Stimulated activated memory B cell treated with anti-CD40 and anti-IgM and Interleukin-4, amounts not matched to agents 10 μg/mL and 1 μg/mL and 100 μg/mL, for 72 hours (primary cell): ENCODE measurements around the gene YPEL5.

Source experiments
- ATAC-seq: fragments of 150-1000 bp; cut with Tn5 transposase; 2 replicates; pipeline ENCODE4 v1.10.0; 2021
- H3K27ac Mint-ChIP-seq: one replicate; pipeline ENCODE4 v1.8.0; 2022; ENCODE audit warnings: mild to moderate bottlenecking, mixed read lengths
- H3K27me3 Mint-ChIP-seq: one replicate; pipeline ENCODE4 v1.8.0; 2022; ENCODE audit warnings: mixed read lengths
- H3K36me3 Mint-ChIP-seq: one replicate; pipeline ENCODE4 v1.8.0; 2022; ENCODE audit warnings: mixed read lengths
- H3K4me1 Mint-ChIP-seq: one replicate; pipeline ENCODE4 v1.8.0; 2022; ENCODE audit warnings: mixed read lengths
- H3K4me3 Mint-ChIP-seq: one replicate; pipeline ENCODE4 v1.8.0; 2022; ENCODE audit warnings: mild to moderate bottlenecking, moderate library complexity, mixed read lengths
- H3K9me3 Mint-ChIP-seq: one replicate; pipeline ENCODE4 v1.8.0; 2022; ENCODE audit warnings: mixed read lengths

The YPEL5 gene

GRCh38 chr2:30148850-30149249 is 2.0 kb downstream of the YPEL5 start:
- Mint-ChIP-seq H3K4me3 (peak overlapping the region; percentile 84), H3K9me3 (no peaks in the 10 kb centered on the region), H3K4me1 (peaks cover 61% of the 10 kb centered on the region), H3K27me3 (no peaks in the 10 kb centered on the region), H3K36me3 (peaks cover 34% of the 10 kb centered on the region), H3K27ac (peak overlapping the region; percentile 98)
- ATAC-seq, result no peak

- peak overlapping the region; percentile 98 for H3K27ac Mint-ChIP-seq
- H3K4me1 Mint-ChIP-seq, result peaks cover 65% of the 10 kb centered on the region
- peak overlapping the region; percentile 84 for H3K4me3 Mint-ChIP-seq
- no peaks in the 10 kb centered on the region for H3K9me3 Mint-ChIP-seq
- H3K27me3 Mint-ChIP-seq, result no peaks in the 10 kb centered on the region
- no peak for ATAC-seq
- peaks cover 38% of the 10 kb centered on the region for H3K36me3 Mint-ChIP-seq
These were observed 2.7 kb downstream of the YPEL5 start for GRCh38 chr2:30149513-30149912.

GRCh38 chr2:30149976-30150375 is 3.2 kb downstream of the YPEL5 start:
- Mint-ChIP-seq H3K4me3 (peak overlapping the region; percentile 70), H3K27ac (peak overlapping the region; percentile 98), H3K9me3 (no peaks in the 10 kb centered on the region), H3K36me3 (peaks cover 38% of the 10 kb centered on the region), H3K27me3 (no peaks in the 10 kb centered on the region), H3K4me1 (peaks cover 70% of the 10 kb centered on the region)
- ATAC-seq, result no peak

GRCh38 chr2:30150786-30151185 is 4.0 kb downstream of the YPEL5 start:
- peak overlapping the region; percentile 98 for H3K27ac Mint-ChIP-seq
- ATAC-seq, result no peak

GRCh38 chr2:30152385-30152784 is 5.6 kb downstream of the YPEL5 start:
- ATAC-seq, result no peak
- Mint-ChIP-seq H3K9me3 (no peaks in the 10 kb centered on the region), H3K27ac (no peak overlapping the region)

More at GRCh38 chr2:30150786-30151185, 4.0 kb downstream of the YPEL5 start:
- Mint-ChIP-seq H3K36me3 (peaks cover 39% of the 10 kb centered on the region), H3K9me3 (no peaks in the 10 kb centered on the region), H3K4me1 (peaks cover 73% of the 10 kb centered on the region), H3K27me3 (no peaks in the 10 kb centered on the region), H3K4me3 (peak overlapping the region; percentile 70)

GRCh38 chr2:30155202-30155601 is 8.4 kb downstream of the YPEL5 start:
- peaks cover 51% of the 10 kb centered on the region for H3K36me3 Mint-ChIP-seq
- H3K9me3 Mint-ChIP-seq, result no peaks in the 10 kb centered on the region
- H3K4me1 Mint-ChIP-seq, result peaks cover 79% of the 10 kb centered on the region
- no peak overlapping the region for H3K4me3 Mint-ChIP-seq
- no peaks in the 10 kb centered on the region for H3K27me3 Mint-ChIP-seq
- peak overlapping the region; percentile 58 for H3K27ac Mint-ChIP-seq
- peak; percentile 39 for ATAC-seq

More at GRCh38 chr2:30152385-30152784, 5.6 kb downstream of the YPEL5 start:
- Mint-ChIP-seq H3K4me3 (no peak overlapping the region), H3K27me3 (no peaks in the 10 kb centered on the region), H3K36me3 (peaks cover 53% of the 10 kb centered on the region), H3K4me1 (peaks cover 80% of the 10 kb centered on the region)

GRCh38 chr2:30155889-30156658 is 9.3 kb downstream of the YPEL5 start:
- H3K4me3 Mint-ChIP-seq, result no peak overlapping the region
- peaks cover 74% of the 10 kb centered on the region for H3K4me1 Mint-ChIP-seq
- peak overlapping the region; percentile 58 for H3K27ac Mint-ChIP-seq
- H3K27me3 Mint-ChIP-seq, result no peaks in the 10 kb centered on the region
- H3K9me3 Mint-ChIP-seq, result no peaks in the 10 kb centered on the region
- ATAC-seq, result no peak
- peaks cover 60% of the 10 kb centered on the region for H3K36me3 Mint-ChIP-seq

- H3K27me3 Mint-ChIP-seq, result no peaks in the 10 kb centered on the region
- H3K4me1 Mint-ChIP-seq, result peaks cover 71% of the 10 kb centered on the region
- H3K9me3 Mint-ChIP-seq, result no peaks in the 10 kb centered on the region
- H3K27ac Mint-ChIP-seq, result peak overlapping the region; percentile 58
- no peak overlapping the region for H3K4me3 Mint-ChIP-seq
- H3K36me3 Mint-ChIP-seq, result peaks cover 58% of the 10 kb centered on the region
- peak; percentile 62 for ATAC-seq
These were observed 10.8 kb downstream of the YPEL5 start for GRCh38 chr2:30157616-30158015.

- H3K27ac Mint-ChIP-seq, result peak overlapping the region; percentile 58
- no peaks in the 10 kb centered on the region for H3K9me3 Mint-ChIP-seq
- peaks cover 69% of the 10 kb centered on the region for H3K4me1 Mint-ChIP-seq
- H3K36me3 Mint-ChIP-seq, result peaks cover 49% of the 10 kb centered on the region
- H3K27me3 Mint-ChIP-seq, result no peaks in the 10 kb centered on the region
- ATAC-seq, result no peak
- no peak overlapping the region for H3K4me3 Mint-ChIP-seq
These were observed 13.0 kb downstream of the YPEL5 start for GRCh38 chr2:30159766-30160165.

GRCh38 chr2:30161929-30162706 is 15.3 kb downstream of the YPEL5 start:
- H3K27me3 Mint-ChIP-seq, result no peaks in the 10 kb centered on the region
- H3K9me3 Mint-ChIP-seq, result no peaks in the 10 kb centered on the region
- H3K4me1 Mint-ChIP-seq, result peaks cover 54% of the 10 kb centered on the region
- H3K27ac Mint-ChIP-seq, result peak overlapping the region; percentile 57
- ATAC-seq, result no peak
- H3K36me3 Mint-ChIP-seq, result peaks cover 37% of the 10 kb centered on the region
- no peak overlapping the region for H3K4me3 Mint-ChIP-seq

- peak overlapping the region; percentile 57 for H3K27ac Mint-ChIP-seq
- H3K4me1 Mint-ChIP-seq, result peaks cover 48% of the 10 kb centered on the region
- no peaks in the 10 kb centered on the region for H3K27me3 Mint-ChIP-seq
- no peak overlapping the region for H3K4me3 Mint-ChIP-seq
- H3K9me3 Mint-ChIP-seq, result no peaks in the 10 kb centered on the region
- peaks cover 30% of the 10 kb centered on the region for H3K36me3 Mint-ChIP-seq
- no peak for ATAC-seq
These were observed 16.0 kb downstream of the YPEL5 start for GRCh38 chr2:30162806-30163205.

GRCh38 chr2:30164131-30164925 is 17.5 kb downstream of the YPEL5 start:
- H3K4me3 Mint-ChIP-seq, result no peak overlapping the region
- H3K36me3 Mint-ChIP-seq, result peaks cover 20% of the 10 kb centered on the region
- no peak for ATAC-seq
- H3K27ac Mint-ChIP-seq, result no peak overlapping the region
- no peaks in the 10 kb centered on the region for H3K9me3 Mint-ChIP-seq
- H3K27me3 Mint-ChIP-seq, result no peaks in the 10 kb centered on the region
- peaks cover 38% of the 10 kb centered on the region for H3K4me1 Mint-ChIP-seq

- H3K27me3 Mint-ChIP-seq, result no peaks in the 10 kb centered on the region
- no peaks in the 10 kb centered on the region for H3K9me3 Mint-ChIP-seq
- H3K4me3 Mint-ChIP-seq, result no peak overlapping the region
- peaks cover 31% of the 10 kb centered on the region for H3K4me1 Mint-ChIP-seq
- ATAC-seq, result peak; percentile 93
- peaks cover 19% of the 10 kb centered on the region for H3K36me3 Mint-ChIP-seq
- H3K27ac Mint-ChIP-seq, result no peak overlapping the region
These were observed 18.3 kb downstream of the YPEL5 start for GRCh38 chr2:30165050-30165520.

- Mint-ChIP-seq H3K27me3 (no peaks in the 10 kb centered on the region), H3K4me3 (no peak overlapping the region), H3K4me1 (peaks cover 26% of the 10 kb centered on the region), H3K27ac (no peak overlapping the region), H3K36me3 (peaks cover 13% of the 10 kb centered on the region), H3K9me3 (no peaks in the 10 kb centered on the region)
- ATAC-seq, result no peak
These were observed 18.8 kb downstream of the YPEL5 start for GRCh38 chr2:30165617-30166016.

- no peak overlapping the region for H3K4me3 Mint-ChIP-seq
- no peak for ATAC-seq
- no peaks in the 10 kb centered on the region for H3K4me1 Mint-ChIP-seq
- no peaks in the 10 kb centered on the region for H3K27me3 Mint-ChIP-seq
- no peaks in the 10 kb centered on the region for H3K36me3 Mint-ChIP-seq
- H3K9me3 Mint-ChIP-seq, result no peaks in the 10 kb centered on the region
- no peak overlapping the region for H3K27ac Mint-ChIP-seq
These were observed 25.8 kb downstream of the YPEL5 start for GRCh38 chr2:30172627-30173026.
